ENCODE data around the gene SASH1.

Gene SASH1

GRCh38 chr6:148455674-148456558, 113.3 kb downstream of the SASH1 start:
- Histone ChIP-seq H3K4me2 (ENCODE audit: low read length) (no peak overlapping the region), H3K36me3 (ENCODE audit: insufficient read depth, low read length) (no peaks in the 10 kb centered on the region), H3K9ac (ENCODE audit: low read depth, low read length) (no peak overlapping the region), H3K9me3 (replicated peaks; ENCODE audit: low read length) (no peaks in the 10 kb centered on the region), H3K27me3 (ENCODE audit: control insufficient read depth, insufficient read depth, low read length) (no peaks in the 10 kb centered on the region), H3K4me1 (ENCODE audit: control insufficient read depth, insufficient read depth, low read length) (no peaks in the 10 kb centered on the region), H3K4me3 (ENCODE audit: low read length) (no peak overlapping the region)

GRCh38 chr6:148457137-148457842, 114.7 kb downstream of the SASH1 start:
- Histone ChIP-seq H3K4me2 (ENCODE audit: low read length) (no peak overlapping the region), H3K9me3 (replicated peaks; ENCODE audit: low read length) (no peaks in the 10 kb centered on the region), H3K9ac (ENCODE audit: low read depth, low read length) (no peak overlapping the region), H3K36me3 (ENCODE audit: insufficient read depth, low read length) (no peaks in the 10 kb centered on the region), H3K27me3 (ENCODE audit: control insufficient read depth, insufficient read depth, low read length) (no peaks in the 10 kb centered on the region), H3K4me3 (ENCODE audit: low read length) (no peak overlapping the region), H3K4me1 (ENCODE audit: control insufficient read depth, insufficient read depth, low read length) (peaks cover 5% of the 10 kb centered on the region)

- Histone ChIP-seq H3K36me3 (ENCODE audit: insufficient read depth, low read length) (no peaks in the 10 kb centered on the region), H3K4me2 (ENCODE audit: low read length) (no peak overlapping the region), H3K9ac (ENCODE audit: low read depth, low read length) (no peak overlapping the region), H3K9me3 (replicated peaks; ENCODE audit: low read length) (no peaks in the 10 kb centered on the region), H3K4me3 (ENCODE audit: low read length) (no peak overlapping the region), H3K4me1 (ENCODE audit: control insufficient read depth, insufficient read depth, low read length) (peaks cover 8% of the 10 kb centered on the region), H3K27me3 (ENCODE audit: control insufficient read depth, insufficient read depth, low read length) (no peaks in the 10 kb centered on the region)
Measured at GRCh38 chr6:148457843-148458159, 115.2 kb downstream of the SASH1 start.

GRCh38 chr6:148459238-148459637, 116.6 kb downstream of the SASH1 start:
- H3K36me3 ChIP-seq (ENCODE audit: insufficient read depth, low read length), result no peaks in the 10 kb centered on the region
- H3K4me1 ChIP-seq (ENCODE audit: control insufficient read depth, insufficient read depth, low read length), result peaks cover 8% of the 10 kb centered on the region

GRCh38 chr6:148460876-148461646, 118.4 kb downstream of the SASH1 start:
- no peaks in the 10 kb centered on the region for H3K27me3 ChIP-seq (ENCODE audit: control insufficient read depth, insufficient read depth, low read length)
- no peaks in the 10 kb centered on the region for H3K9me3 ChIP-seq (replicated peaks; ENCODE audit: low read length)
- H3K4me3 ChIP-seq (ENCODE audit: low read length), result no peak overlapping the region
- H3K9ac ChIP-seq (ENCODE audit: low read depth, low read length), result no peak overlapping the region
- H3K4me2 ChIP-seq (ENCODE audit: low read length), result no peak overlapping the region
- H3K4me1 ChIP-seq (ENCODE audit: control insufficient read depth, insufficient read depth, low read length), result peaks cover 14% of the 10 kb centered on the region
- no peaks in the 10 kb centered on the region for H3K36me3 ChIP-seq (ENCODE audit: insufficient read depth, low read length)

More at GRCh38 chr6:148459238-148459637, 116.6 kb downstream of the SASH1 start:
- Histone ChIP-seq H3K9me3 (replicated peaks; ENCODE audit: low read length) (no peaks in the 10 kb centered on the region), H3K4me3 (ENCODE audit: low read length) (no peak overlapping the region), H3K9ac (ENCODE audit: low read depth, low read length) (no peak overlapping the region), H3K27me3 (ENCODE audit: control insufficient read depth, insufficient read depth, low read length) (no peaks in the 10 kb centered on the region), H3K4me2 (ENCODE audit: low read length) (no peak overlapping the region)

- no peaks in the 10 kb centered on the region for H3K36me3 ChIP-seq (ENCODE audit: insufficient read depth, low read length)
- H3K9ac ChIP-seq (ENCODE audit: low read depth, low read length), result no peak overlapping the region
- H3K9me3 ChIP-seq (replicated peaks; ENCODE audit: low read length), result no peaks in the 10 kb centered on the region
- H3K4me2 ChIP-seq (ENCODE audit: low read length), result no peak overlapping the region
- H3K4me3 ChIP-seq (ENCODE audit: low read length), result no peak overlapping the region
- H3K27me3 ChIP-seq (ENCODE audit: control insufficient read depth, insufficient read depth, low read length), result no peaks in the 10 kb centered on the region
- H3K4me1 ChIP-seq (ENCODE audit: control insufficient read depth, insufficient read depth, low read length), result peaks cover 15% of the 10 kb centered on the region
Measured at GRCh38 chr6:148461986-148462577, 119.4 kb downstream of the SASH1 start.

- Histone ChIP-seq H3K4me2 (ENCODE audit: low read length) (no peak overlapping the region), H3K4me1 (ENCODE audit: control insufficient read depth, insufficient read depth, low read length) (peaks cover 15% of the 10 kb centered on the region), H3K4me3 (ENCODE audit: low read length) (no peak overlapping the region), H3K36me3 (ENCODE audit: insufficient read depth, low read length) (no peaks in the 10 kb centered on the region), H3K9ac (ENCODE audit: low read depth, low read length) (no peak overlapping the region), H3K9me3 (replicated peaks; ENCODE audit: low read length) (no peaks in the 10 kb centered on the region), H3K27me3 (ENCODE audit: control insufficient read depth, insufficient read depth, low read length) (no peaks in the 10 kb centered on the region)
Measured at GRCh38 chr6:148463671-148464070, 121.0 kb downstream of the SASH1 start.

GRCh38 chr6:148464319-148465010, 121.8 kb downstream of the SASH1 start:
- no peak overlapping the region for H3K4me2 ChIP-seq (ENCODE audit: low read length)
- H3K4me1 ChIP-seq (ENCODE audit: control insufficient read depth, insufficient read depth, low read length), result peaks cover 15% of the 10 kb centered on the region
- H3K9me3 ChIP-seq (replicated peaks; ENCODE audit: low read length), result no peaks in the 10 kb centered on the region
- H3K9ac ChIP-seq (ENCODE audit: low read depth, low read length), result no peak overlapping the region
- H3K36me3 ChIP-seq (ENCODE audit: insufficient read depth, low read length), result no peaks in the 10 kb centered on the region
- no peaks in the 10 kb centered on the region for H3K27me3 ChIP-seq (ENCODE audit: control insufficient read depth, insufficient read depth, low read length)
- no peak overlapping the region for H3K4me3 ChIP-seq (ENCODE audit: low read length)

GRCh38 chr6:148465011-148465335, 122.3 kb downstream of the SASH1 start:
- Histone ChIP-seq H3K27me3 (ENCODE audit: control insufficient read depth, insufficient read depth, low read length) (no peaks in the 10 kb centered on the region), H3K36me3 (ENCODE audit: insufficient read depth, low read length) (no peaks in the 10 kb centered on the region), H3K4me2 (ENCODE audit: low read length) (no peak overlapping the region), H3K9ac (ENCODE audit: low read depth, low read length) (no peak overlapping the region), H3K9me3 (replicated peaks; ENCODE audit: low read length) (no peaks in the 10 kb centered on the region), H3K4me1 (ENCODE audit: control insufficient read depth, insufficient read depth, low read length) (peaks cover 15% of the 10 kb centered on the region), H3K4me3 (ENCODE audit: low read length) (no peak overlapping the region)

GRCh38 chr6:148465670-148466069, 123.0 kb downstream of the SASH1 start:
- Histone ChIP-seq H3K9ac (ENCODE audit: low read depth, low read length) (no peak overlapping the region), H3K4me2 (ENCODE audit: low read length) (no peak overlapping the region), H3K9me3 (replicated peaks; ENCODE audit: low read length) (no peaks in the 10 kb centered on the region), H3K4me3 (ENCODE audit: low read length) (no peak overlapping the region), H3K36me3 (ENCODE audit: insufficient read depth, low read length) (no peaks in the 10 kb centered on the region), H3K27me3 (ENCODE audit: control insufficient read depth, insufficient read depth, low read length) (no peaks in the 10 kb centered on the region), H3K4me1 (ENCODE audit: control insufficient read depth, insufficient read depth, low read length) (peaks cover 15% of the 10 kb centered on the region)

- no peak overlapping the region for H3K9ac ChIP-seq (ENCODE audit: low read depth, low read length)
- no peaks in the 10 kb centered on the region for H3K9me3 ChIP-seq (replicated peaks; ENCODE audit: low read length)
- peaks cover 15% of the 10 kb centered on the region for H3K4me1 ChIP-seq (ENCODE audit: control insufficient read depth, insufficient read depth, low read length)
- H3K27me3 ChIP-seq (ENCODE audit: control insufficient read depth, insufficient read depth, low read length), result no peaks in the 10 kb centered on the region
- no peaks in the 10 kb centered on the region for H3K36me3 ChIP-seq (ENCODE audit: insufficient read depth, low read length)
- no peak overlapping the region for H3K4me2 ChIP-seq (ENCODE audit: low read length)
- H3K4me3 ChIP-seq (ENCODE audit: low read length), result no peak overlapping the region
Measured at GRCh38 chr6:148466158-148466557, 123.5 kb downstream of the SASH1 start.
